HG03135 (cell line): ENCODE results near the gene SEMA5A.

Experiments
- ATAC-seq: cut with Tn5 transposase; IDR thresholded peaks from one replicate; pipeline ENCODE4 v1.9.1; 2021; ENCODE audit warnings: mild to moderate bottlenecking, moderate library complexity; ENCODE audit not compliant: unreplicated experiment

The SEMA5A gene

DNA sequence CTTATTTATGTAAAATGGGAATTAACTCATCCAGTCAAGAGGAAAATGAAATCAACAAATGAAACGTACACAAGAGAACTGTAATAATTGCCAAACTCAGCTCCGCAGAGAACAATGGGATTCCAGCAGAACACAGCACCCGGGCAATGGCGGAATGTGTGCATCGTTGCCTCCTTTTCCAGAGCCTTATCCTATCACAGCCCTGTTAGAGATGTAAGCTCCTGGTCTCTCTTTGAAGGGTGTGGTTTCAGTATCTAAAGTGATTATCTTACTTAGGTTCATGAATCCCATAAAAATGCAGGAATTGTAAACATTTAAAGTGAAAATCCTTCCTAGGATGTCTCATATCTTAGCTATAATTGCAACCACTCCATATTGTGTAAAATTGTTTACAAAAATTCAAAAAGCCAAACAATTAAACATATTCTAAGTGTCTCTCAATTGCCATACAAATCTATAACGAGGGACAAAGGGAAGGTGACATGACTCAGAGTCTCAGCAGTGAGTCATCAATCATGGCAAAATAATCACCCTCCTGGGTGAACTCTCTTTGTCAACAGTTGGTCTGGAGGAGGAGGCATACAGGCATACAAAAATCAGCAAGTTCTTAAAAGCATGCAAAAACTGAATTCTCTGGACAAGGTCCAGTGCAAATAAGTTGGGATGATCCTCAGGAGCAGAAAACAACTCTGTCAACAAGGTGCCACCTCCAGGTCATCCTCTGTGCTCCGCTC, 22.6 kb downstream of the SEMA5A start:
- no peak for ATAC-seq

DNA sequence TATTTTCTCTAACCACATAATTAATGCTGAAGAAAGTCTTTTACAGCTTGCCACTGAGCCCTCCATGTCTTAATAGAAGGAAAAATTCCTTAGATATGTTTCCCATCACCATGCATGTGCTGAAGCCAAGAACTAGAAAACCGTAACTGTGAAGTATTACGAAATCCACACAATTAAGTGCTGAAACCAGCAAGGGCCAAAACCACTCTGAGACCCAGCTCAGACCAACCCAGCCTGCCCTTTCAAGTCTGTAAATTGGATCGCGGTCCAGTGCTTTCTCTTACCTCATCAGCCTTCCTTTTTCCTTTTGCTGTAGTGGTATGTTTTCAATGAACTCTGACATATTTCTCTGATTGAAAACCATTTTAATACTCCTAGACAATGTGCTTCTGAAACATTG, 26.3 kb downstream of the SEMA5A start:
- ATAC-seq, result no peak

GRCh38 chr5:9516591-9516990, 29.3 kb downstream of the SEMA5A start:
- ATAC-seq, result no peak

DNA sequence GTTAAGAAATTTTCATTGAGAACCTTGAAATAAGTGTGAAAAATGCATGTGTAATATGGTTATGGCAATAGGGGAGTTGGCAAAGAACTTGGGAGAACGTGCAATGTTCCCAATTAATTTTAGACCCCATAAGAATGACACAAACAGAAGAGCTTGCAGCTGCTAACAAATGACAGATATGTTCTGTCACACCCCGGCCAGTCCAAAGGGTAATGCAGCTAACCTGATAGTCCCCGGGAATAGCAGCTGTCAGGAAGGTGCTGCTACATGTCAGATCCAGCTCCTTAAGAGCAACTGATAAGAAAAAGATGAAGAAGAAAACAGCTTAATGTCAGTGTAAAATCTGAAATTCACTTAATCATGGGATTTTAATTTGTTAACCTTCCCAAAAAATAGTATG, 30.4 kb downstream of the SEMA5A start:
- ATAC-seq, result no peak

DNA sequence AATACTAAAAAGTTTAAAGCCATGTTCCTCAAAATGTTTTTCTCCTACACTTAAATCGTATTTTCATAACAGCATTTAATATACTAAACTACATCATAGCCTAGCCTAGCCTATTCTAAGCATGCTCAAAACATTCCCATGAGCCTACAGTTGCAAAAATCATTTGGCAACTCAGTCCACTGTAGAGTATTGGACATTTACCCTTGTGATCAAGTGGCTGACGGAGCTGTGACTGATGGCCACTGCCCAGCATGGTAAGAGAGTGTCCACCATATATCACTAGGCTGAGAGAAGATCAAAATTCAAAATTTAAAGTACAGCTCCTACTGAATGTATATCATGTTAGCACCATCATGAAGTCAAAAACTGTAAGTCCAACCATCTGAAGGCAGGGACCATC, 30.9 kb downstream of the SEMA5A start:
- no peak for ATAC-seq

GRCh38 chr5:9513827-9514226, 32.0 kb downstream of the SEMA5A start:
- ATAC-seq, result no peak

GRCh38 chr5:9512457-9512856, 33.4 kb downstream of the SEMA5A start:
- ATAC-seq, result no peak

DNA sequence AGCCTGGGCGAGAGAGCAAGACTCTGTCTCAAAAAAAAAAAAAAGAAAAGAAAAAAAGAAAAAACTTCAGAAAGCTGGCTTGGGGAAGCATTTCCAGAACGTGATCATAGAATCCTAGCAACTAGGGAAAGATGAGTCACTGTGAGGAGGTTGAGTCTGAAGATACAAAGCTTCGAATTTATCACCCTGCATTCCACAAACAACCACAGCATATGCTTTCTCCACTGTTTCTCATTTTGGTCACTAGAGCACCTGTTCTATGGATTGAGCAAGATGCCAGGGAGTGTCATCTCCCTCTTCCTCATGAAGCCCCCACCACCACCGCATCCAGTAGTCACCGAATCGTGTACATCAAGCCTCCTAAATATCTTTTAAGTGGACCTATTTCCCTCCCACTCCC, 37.9 kb downstream of the SEMA5A start:
- ATAC-seq, result no peak

GRCh38 chr5:9505225-9505624, 40.6 kb downstream of the SEMA5A start:
- no peak for ATAC-seq

DNA sequence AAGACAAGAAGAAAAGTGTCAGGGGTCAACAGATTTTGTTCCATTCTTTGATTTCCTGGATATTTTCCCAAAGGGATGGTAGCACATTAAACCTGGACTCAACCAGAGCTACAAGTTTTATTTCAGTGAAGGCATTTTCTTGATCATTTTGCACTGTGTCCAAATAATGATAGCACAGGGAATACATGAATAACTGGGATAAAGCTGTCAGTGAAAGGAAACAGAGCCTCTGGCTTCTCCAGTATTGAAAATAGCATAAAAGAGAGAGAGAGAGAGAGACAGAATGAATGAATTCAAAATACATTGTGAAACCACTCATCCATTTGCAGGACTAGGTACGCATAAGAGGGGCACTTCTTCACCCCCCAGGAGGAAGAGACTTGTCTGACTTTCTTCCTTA, 43.0 kb downstream of the SEMA5A start:
- no peak for ATAC-seq

GRCh38 chr5:9502050-9502834, 43.6 kb downstream of the SEMA5A start:
- no peak for ATAC-seq

- ATAC-seq, result no peak
Measured at GRCh38 chr5:9500625-9501024, 45.2 kb downstream of the SEMA5A start.

- no peak for ATAC-seq
Measured at GRCh38 chr5:9500193-9500592, 45.7 kb downstream of the SEMA5A start.

GRCh38 chr5:9499498-9499876, 46.4 kb downstream of the SEMA5A start:
- ATAC-seq, result no peak

DNA sequence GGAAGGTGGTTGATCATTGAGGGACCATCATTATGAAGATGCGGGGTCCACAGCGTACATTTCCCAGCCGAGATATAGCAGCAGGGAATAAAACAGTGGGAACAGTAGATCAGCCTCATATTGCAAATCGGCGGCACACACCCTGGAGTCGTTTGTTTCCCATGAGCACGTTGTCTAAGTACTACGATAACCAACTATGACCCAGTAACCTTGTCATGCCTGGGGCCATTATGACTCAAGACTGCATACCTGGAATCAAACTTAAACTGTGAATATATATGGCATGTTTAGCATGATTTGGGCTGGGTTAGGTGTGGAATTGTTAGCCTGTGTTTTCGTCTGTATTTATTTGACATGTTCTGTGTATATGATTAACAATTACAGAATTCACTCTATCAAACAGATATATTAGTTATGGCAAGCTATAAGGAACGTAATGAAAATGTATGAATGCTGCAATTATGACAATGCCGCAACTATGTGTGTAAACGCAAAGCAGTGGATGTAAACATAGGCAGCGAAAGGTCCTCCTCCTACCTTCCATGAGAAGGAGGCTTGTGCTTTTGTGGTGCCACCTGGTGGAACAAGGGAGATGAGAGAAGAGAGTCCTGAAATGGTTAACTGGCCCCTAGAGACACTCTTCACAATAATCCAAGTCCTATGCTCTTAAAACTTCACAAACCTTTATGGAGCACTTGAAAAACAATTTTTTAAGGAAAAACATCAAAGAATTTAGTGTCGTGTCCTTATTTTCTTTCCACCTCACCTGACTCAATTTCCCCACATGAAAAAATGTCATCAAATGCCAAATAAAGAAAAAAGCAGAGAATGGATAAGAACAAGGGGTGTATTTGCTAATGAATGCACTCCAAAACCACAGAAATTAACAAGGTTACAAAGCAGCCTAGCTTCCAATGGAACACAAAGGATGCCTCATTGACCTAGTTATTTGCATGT, 47.1 kb downstream of the SEMA5A start:
- no peak for ATAC-seq

- ATAC-seq, result no peak
Measured at GRCh38 chr5:9497347-9497746, 48.5 kb downstream of the SEMA5A start.

DNA sequence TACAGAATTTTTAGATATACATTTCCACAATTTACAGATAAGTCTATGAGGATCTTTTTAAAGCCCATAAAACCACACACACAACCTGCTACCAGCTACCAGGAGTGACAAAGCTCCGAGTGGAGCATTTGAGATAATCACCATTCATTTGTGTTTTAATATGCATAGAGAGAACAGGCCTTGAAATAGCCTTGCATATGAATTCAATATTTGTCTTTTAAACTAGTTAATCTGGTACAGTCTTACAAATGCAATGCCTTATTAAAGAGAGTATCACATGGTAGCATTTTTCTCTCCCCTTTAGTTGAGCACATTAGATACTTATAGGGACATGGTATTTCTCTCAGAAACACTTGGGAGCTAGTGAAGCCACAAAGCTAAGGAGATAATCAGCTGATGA, 49.1 kb downstream of the SEMA5A start:
- no peak for ATAC-seq

GRCh38 chr5:9495121-9495520, 50.8 kb downstream of the SEMA5A start:
- no peak for ATAC-seq

GRCh38 chr5:9494301-9494700, 51.6 kb downstream of the SEMA5A start:
- ATAC-seq, result no peak

GRCh38 chr5:9490494-9491097, 55.3 kb downstream of the SEMA5A start:
- ATAC-seq, result no peak

- ATAC-seq, result no peak
Measured at GRCh38 chr5:9483779-9484178, 62.1 kb downstream of the SEMA5A start.
